Activated CD8-positive, alpha-beta T cell treated with anti-CD3 and anti-CD28 coated beads for 36 hours (primary cell): ENCODE results near the gene SIRPA. TPM values are rescaled to one million over a fixed set of nuclear protein-coding genes. Genes with fewer than 3 reads are reported as not detected.
A peak's percentile ranks its signal among the peaks of the same experiment; 100 is the strongest.

Experiments
- ATAC-seq: fragments of 200-7000 bp; cut with Tn5 transposase; one replicate; pipeline ENCODE4 v1.10.0; 2021; ENCODE audit warnings: mild to moderate bottlenecking, moderate library complexity
- CTCF ChIA-PET: fragments of 350-600 bp; sonication (Branson Sonifier 250); formaldehyde crosslinking; loops from one replicate; lab custom pipeline; 2021; ENCODE audit warnings: antibody characterized with exemption; lab: Charles Lee
- POLR2A ChIA-PET: fragments of 350-600 bp; sonication (Branson Sonifier 250); formaldehyde crosslinking; loops from one replicate; lab custom pipeline; 2021; ENCODE audit warnings: antibody characterized with exemption; lab: Charles Lee
- DNase-seq: peaks from one replicate; pipeline ENCODE4 v3.0.0-alpha.2; 2020
- H3K27ac Mint-ChIP-seq: one replicate; pipeline ENCODE4 v1.8.0; 2021; ENCODE audit warnings: mild to moderate bottlenecking, mixed read lengths
- H3K27me3 Mint-ChIP-seq: one replicate; pipeline ENCODE4 v1.8.0; 2021; ENCODE audit warnings: mixed read lengths
- H3K36me3 Mint-ChIP-seq: one replicate; pipeline ENCODE4 v1.8.0; 2021; ENCODE audit warnings: low read depth, mixed read lengths
- H3K4me1 Mint-ChIP-seq: one replicate; pipeline ENCODE4 v1.8.0; 2021; ENCODE audit warnings: low read depth, mixed read lengths
- H3K4me3 Mint-ChIP-seq: one replicate; pipeline ENCODE4 v1.8.0; 2021; ENCODE audit warnings: mild to moderate bottlenecking, moderate library complexity, mixed read lengths
- H3K9me3 Mint-ChIP-seq: one replicate; pipeline ENCODE4 v1.8.0; 2021; ENCODE audit warnings: mixed read lengths
- intact Hi-C: fragments of 100-400 bp; cut with micrococcal nuclease; formaldehyde crosslinking; loops from one replicate; pipeline ENCODE4 v1.10.0; 2022
- total RNA-seq, 2 experiments: library from RNA; stranded (reverse); gene quantifications; one replicate each; pipeline ENCODE4 v1.2.3, GENCODE V29; 2021
- TF ChIP-seq, protein P1 (sequence below): fragments of 200-600 bp; IDR thresholded peaks from one replicate; pipeline ENCODE4 v1.8.0; 2022; ENCODE audit warnings: antibody characterized with exemption, mild to moderate bottlenecking

Gene SIRPA
- total RNA-seq, 2 experiments from 2014 or later: 0.09 TPM

DNA sequence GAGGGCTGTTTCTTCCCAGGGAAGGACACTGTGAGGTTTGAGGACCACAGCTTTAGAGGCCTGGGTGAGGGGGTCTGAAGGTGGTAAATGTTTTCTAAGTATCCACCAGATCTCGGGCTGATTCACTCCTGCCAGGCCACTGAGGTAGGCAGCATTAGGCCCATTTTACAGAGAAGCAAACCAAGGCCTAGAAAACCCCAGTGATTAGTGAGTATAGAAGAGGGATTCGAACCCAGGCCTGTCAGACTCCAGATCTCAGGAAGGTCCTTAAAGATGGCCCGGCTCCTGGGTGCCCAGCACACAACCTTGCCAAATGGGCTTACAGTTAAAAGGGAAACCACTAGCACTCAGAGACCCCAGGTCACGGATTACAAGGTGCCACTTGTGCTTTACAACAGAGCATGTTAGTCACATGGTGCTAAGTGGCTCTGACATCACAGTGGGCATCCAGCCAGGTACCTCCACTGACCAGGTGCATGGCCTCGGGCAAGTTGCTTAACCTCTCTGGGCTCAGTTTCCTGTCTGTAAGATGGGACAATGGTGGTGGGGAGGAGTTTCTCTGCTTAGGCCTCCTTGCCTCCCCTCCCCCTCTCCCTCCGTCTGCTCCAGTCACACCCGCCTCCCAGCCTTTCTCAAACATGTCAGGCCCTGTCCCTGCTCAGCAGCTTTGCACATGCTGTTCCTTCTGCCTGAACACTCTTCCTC lies 18.8 kb upstream of the SIRPA start:
- Mint-ChIP-seq H3K4me3 (no peak overlapping the region), H3K9me3 (no peaks in the 10 kb centered on the region), H3K27ac (no peak overlapping the region), H3K36me3 (no peaks in the 10 kb centered on the region), H3K4me1 (no peaks in the 10 kb centered on the region), H3K27me3 (peaks cover 6% of the 10 kb centered on the region)
- POLR2A ChIA-PET: no interaction called here
- CTCF ChIA-PET: no interaction called here
- TF ChIP-seq, protein P1, sequence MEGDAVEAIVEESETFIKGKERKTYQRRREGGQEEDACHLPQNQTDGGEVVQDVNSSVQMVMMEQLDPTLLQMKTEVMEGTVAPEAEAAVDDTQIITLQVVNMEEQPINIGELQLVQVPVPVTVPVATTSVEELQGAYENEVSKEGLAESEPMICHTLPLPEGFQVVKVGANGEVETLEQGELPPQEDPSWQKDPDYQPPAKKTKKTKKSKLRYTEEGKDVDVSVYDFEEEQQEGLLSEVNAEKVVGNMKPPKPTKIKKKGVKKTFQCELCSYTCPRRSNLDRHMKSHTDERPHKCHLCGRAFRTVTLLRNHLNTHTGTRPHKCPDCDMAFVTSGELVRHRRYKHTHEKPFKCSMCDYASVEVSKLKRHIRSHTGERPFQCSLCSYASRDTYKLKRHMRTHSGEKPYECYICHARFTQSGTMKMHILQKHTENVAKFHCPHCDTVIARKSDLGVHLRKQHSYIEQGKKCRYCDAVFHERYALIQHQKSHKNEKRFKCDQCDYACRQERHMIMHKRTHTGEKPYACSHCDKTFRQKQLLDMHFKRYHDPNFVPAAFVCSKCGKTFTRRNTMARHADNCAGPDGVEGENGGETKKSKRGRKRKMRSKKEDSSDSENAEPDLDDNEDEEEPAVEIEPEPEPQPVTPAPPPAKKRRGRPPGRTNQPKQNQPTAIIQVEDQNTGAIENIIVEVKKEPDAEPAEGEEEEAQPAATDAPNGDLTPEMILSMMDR: no peak
- ATAC-seq: no peak
- DNase-seq: peak; percentile 16
- intact Hi-C loops: no loop called here

DNA sequence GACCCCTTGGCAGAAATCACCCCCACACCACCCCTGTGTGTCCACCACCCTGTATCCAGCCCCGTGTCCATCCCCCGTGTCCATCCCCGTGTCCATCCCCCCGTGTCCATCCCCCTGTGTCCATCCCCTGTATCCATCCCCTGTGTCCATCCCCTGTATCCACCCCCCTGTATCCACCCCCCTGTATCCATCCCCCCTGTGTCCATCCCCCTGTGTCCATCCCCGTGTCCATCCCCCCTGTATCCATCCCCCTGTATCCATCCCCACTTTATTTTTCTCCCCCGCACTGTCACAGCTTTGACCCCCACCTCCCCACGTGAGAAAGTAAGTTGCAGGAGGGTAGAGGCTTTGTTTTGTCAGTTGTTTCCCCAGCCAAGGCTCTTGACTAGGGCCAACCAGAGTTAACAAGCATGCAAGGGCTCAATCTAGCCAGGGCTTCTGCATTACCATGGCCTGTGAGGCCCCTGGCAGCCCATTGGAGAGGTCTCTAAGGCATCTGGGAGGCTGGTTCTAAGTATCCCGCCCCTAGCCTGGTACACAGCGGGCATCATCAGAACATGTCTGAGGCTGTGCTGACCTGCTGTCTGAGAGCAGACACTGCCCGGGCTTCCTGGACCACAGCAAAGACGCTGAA lies 18.1 kb upstream of the SIRPA start:
- Mint-ChIP-seq H3K36me3 (no peaks in the 10 kb centered on the region), H3K4me1 (no peaks in the 10 kb centered on the region), H3K9me3 (no peaks in the 10 kb centered on the region), H3K27me3 (peaks cover 3% of the 10 kb centered on the region), H3K4me3 (no peak overlapping the region), H3K27ac (no peak overlapping the region)
- ChIA-PET POLR2A (no interaction called here), CTCF (no interaction called here)
- DNase-seq (peak; percentile 19), ATAC-seq (peak; percentile 63)
- TF ChIP-seq, protein P1: no peak
- intact Hi-C loops: no loop called here

DNA sequence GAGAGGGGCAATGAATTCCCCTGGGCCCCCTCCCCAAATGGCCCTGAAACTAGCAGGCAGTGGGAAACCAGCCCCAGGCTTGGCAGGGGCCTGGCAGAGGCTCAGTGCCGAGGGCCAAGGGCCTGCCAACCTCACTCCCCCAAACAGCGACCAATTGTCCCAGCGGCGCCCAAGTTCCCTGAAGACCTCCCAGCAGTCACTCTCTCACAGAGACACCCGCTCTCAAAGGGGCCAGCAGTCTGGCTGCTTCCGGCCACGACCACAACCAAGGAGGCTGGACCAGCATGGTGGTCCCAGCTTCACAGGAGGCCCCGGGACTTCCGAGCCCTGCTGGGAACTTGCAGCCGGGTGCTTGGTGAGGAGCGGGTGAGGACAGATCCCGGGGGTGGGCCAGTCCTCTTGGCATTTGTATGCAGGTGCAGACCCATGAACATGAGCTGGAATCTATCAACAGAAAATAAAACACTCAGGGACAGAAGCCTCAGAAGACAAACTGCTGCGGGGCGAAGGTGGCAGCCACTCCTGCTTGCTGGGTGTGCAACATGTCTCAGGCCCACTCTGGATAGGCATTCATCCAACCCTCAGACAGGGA lies 17.5 kb upstream of the SIRPA start:
- Mint-ChIP-seq H3K36me3 (no peaks in the 10 kb centered on the region), H3K9me3 (no peaks in the 10 kb centered on the region), H3K4me1 (no peaks in the 10 kb centered on the region), H3K4me3 (no peak overlapping the region), H3K27ac (no peak overlapping the region), H3K27me3 (peaks cover 3% of the 10 kb centered on the region)
- no peak for DNase-seq
- ChIA-PET POLR2A (no interaction called here), CTCF (no interaction called here)
- TF ChIP-seq, protein P1: no peak
- intact Hi-C loops: no loop called here
- peak; percentile 6 for ATAC-seq

DNA sequence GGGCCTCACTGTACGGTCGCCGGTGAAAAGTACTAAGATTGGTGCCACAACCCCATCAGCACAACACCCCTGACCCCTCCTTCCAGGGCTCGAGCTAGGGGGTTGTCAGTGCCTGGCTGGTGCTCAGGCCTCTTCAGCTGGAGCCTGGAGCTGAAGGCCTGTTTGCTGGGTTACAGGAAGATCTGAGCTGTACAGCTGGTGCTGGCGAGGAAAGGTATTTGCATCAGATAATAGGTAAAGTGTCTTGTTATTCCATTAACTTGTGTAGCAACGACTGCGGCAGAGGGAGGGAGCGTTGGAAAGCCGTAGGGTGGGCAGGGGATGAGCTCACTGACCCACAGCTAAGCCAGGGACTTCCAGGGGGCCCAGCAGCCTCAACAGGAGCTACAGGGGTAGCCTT lies 15.8 kb upstream of the SIRPA start:
- H3K4me3 Mint-ChIP-seq: no peak overlapping the region
- intact Hi-C loops: no loop called here
- POLR2A ChIA-PET: no interaction called here
- H3K36me3 Mint-ChIP-seq: no peaks in the 10 kb centered on the region
- DNase-seq: no peak
- H3K27me3 Mint-ChIP-seq: peaks cover 4% of the 10 kb centered on the region
- no peak overlapping the region for H3K27ac Mint-ChIP-seq
- TF ChIP-seq, protein P1: no peak
- no peak for ATAC-seq
- CTCF ChIA-PET: no interaction called here
- H3K9me3 Mint-ChIP-seq: no peaks in the 10 kb centered on the region
- no peaks in the 10 kb centered on the region for H3K4me1 Mint-ChIP-seq

DNA sequence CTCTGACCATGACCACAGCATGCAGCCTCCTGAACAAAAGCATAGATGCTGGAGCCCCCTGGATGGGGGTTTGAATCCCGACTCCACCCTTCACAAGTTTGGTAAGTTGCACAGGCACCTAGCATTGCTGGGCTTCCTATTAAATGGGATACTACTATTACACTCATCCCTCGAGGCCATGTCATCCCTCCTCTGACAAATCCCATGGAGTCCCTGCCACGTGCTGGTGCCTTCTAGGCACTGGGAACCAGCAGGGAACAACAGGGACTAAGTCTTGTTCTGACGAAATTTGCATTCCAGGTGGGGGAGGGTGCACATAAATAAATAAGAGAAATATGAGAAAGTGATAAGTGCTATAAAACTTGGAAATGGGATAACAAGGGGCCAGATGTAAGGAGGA lies 15.3 kb upstream of the SIRPA start:
- H3K27me3 Mint-ChIP-seq: peaks cover 4% of the 10 kb centered on the region
- no peak overlapping the region for H3K4me3 Mint-ChIP-seq
- TF ChIP-seq, protein P1: no peak
- ChIA-PET CTCF (no interaction called here), POLR2A (no interaction called here)
- H3K9me3 Mint-ChIP-seq: no peaks in the 10 kb centered on the region
- no peaks in the 10 kb centered on the region for H3K36me3 Mint-ChIP-seq
- intact Hi-C loops: no loop called here
- no peak for ATAC-seq
- H3K4me1 Mint-ChIP-seq: no peaks in the 10 kb centered on the region
- no peak overlapping the region for H3K27ac Mint-ChIP-seq
- no peak for DNase-seq
